Adrenal gland (tissue), 5 donors: ENCODE results near the gene ATP8A2.

Source experiments
- CTCF ChIP-seq, 6 experiments: fragments of 450-650 bp in 4 of 6; fragments of 200-600 bp in 2 of 6; sonication (generic) in 1 of 6; IDR thresholded peaks; 1 replicate in 5 of 6; 2 replicates in 1 of 6; pipeline versions ENCODE4 v1.5.1 to v1.8.0; 2016 to 2021; ENCODE audit warnings: antibody characterized with exemption in 6 of 6, mild to moderate bottlenecking in 2 of 6, moderate library complexity in 1 of 6
- POLR2A ChIP-seq, 2 donors: fragments of 450-650 bp; IDR thresholded peaks; one replicate each; pipeline ENCODE4 v1.6.1; 2017; ENCODE audit warnings: antibody characterized with exemption in 2 of 2, mild to moderate bottlenecking in 2 of 2, moderate library complexity in 1 of 2
- donor health status: DM: no; HTN: no; CAD: no.

GRCh38 chr13:25807562-25807961 lies 435.8 kb downstream of the ATP8A2 start:
- TF ChIP-seq CTCF (IDR thresholded peaks at IDR 0.05) (no peak), POLR2A (IDR thresholded peaks at IDR 0.05) (no peak)
